HG03159 (cell line): ENCODE data around the gene LIMK1.
"Not testable (repeated sequence)": the region's sequence is repeated elsewhere in the genome, so short reads cannot be mapped to it uniquely, and the experiment has no call there.

ENCODE experiments used
- ATAC-seq: cut with Tn5 transposase; IDR thresholded peaks from one replicate; pipeline ENCODE4 v1.9.1; 2021; ENCODE audit warnings: mild to moderate bottlenecking, moderate library complexity; ENCODE audit not compliant: unreplicated experiment

Gene LIMK1

DNA sequence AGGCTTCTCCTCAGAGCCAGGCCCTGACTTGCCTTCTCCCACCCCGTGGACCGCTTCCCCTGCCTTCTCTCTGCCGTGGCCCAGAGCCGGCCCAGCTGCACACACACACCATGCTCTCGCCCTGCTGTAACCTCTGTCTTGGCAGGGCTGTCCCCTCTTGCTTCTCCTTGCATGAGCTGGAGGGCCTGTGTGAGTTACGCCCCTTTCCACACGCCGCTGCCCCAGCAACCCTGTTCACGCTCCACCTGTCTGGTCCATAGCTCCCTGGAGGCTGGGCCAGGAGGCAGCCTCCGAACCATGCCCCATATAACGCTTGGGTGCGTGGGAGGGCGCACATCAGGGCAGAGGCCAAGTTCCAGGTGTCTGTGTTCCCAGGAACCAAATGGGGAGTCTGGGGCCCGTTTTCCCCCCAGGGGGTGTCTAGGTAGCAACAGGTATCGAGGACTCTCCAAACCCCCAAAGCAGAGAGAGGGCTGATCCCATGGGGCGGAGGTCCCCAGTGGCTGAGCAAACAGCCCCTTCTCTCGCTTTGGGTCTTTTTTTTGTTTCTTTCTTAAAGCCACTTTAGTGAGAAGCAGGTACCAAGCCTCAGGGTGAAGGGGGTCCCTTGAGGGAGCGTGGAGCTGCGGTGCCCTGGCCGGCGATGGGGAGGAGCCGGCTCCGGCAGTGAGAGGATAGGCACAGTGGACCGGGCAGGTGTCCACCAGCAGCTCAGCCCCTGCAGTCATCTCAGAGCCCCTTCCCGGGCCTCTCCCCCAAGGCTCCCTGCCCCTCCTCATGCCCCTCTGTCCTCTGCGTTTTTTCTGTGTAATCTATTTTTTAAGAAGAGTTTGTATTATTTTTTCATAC is 38.0 kb downstream of the LIMK1 start:
- no peak for ATAC-seq

- not testable (repeated sequence) for ATAC-seq
Observed at GRCh38 chr7:74123892-74124291, 40.3 kb downstream of the LIMK1 start.

GRCh38 chr7:74126220-74126880 is 42.7 kb downstream of the LIMK1 start:
- no peak for ATAC-seq

GRCh38 chr7:74129887-74130286 is 46.3 kb downstream of the LIMK1 start:
- no peak for ATAC-seq

DNA sequence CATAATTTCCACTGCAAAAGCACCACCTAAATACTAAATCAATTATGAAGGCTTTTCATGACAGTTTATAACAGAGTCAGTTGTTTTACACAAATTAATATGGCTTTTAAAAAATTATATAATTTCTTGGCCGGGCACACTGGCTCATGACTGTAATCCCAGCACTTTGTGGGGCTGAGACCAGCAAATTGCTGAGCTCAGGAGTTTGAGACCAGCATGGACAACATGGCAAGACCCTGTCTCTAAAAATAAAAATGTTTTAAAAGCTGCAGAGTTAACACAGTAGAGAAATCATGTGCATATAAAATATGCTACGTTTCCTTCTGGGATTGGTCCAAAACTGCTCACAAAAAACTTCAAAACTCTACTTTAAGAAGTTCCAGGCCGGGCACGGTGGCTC is 46.9 kb downstream of the LIMK1 start:
- ATAC-seq = no peak

DNA sequence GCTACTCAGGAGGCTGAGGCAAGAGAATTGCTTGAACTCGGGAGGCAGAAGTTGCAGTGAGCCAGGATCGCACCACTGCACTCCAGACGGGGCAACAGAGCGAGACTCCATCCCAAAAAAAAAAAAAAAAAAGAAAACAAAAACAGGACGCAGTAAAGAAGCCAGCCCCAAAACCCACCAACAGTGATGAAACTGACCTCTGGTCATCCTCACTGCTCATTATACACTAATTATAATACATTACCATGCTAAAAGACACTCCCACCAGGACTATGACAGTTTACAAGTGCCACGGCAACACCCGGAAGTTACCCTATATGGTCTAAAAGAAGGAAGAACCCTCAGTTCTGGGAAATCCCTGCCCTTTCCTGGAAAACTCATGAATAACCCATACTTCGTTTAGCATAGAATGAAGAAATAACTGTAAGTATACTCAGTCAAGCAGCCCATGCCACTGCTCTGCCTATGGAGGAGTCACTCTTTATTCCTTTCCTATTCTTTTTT is 50.6 kb downstream of the LIMK1 start:
- ATAC-seq = no peak

DNA sequence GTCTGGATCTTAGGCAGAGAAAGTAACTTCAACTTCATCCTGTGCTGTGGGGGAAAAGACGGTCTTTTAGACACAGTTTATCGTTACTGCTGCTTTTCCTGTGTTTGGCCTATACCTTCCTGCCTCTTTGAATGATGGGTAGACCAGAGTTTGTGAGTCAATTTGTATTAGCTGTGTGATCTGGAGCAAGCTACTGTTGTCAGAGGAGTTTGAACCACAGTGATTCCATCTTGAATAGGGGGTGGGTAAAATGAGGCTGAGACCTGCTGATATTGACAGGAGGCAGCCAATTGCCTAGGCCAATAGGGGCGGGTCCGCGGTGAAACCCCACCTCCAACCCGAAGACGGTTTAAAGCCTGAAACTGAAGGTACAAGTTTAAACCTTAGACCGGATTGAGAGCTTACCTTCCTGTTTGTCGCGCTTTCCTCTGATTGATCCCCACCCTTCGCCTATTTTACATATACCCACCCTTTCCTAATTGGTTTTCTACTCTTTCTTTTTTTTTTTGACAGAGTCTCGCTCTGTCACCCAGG is 54.8 kb downstream of the LIMK1 start:
- ATAC-seq = no peak

DNA sequence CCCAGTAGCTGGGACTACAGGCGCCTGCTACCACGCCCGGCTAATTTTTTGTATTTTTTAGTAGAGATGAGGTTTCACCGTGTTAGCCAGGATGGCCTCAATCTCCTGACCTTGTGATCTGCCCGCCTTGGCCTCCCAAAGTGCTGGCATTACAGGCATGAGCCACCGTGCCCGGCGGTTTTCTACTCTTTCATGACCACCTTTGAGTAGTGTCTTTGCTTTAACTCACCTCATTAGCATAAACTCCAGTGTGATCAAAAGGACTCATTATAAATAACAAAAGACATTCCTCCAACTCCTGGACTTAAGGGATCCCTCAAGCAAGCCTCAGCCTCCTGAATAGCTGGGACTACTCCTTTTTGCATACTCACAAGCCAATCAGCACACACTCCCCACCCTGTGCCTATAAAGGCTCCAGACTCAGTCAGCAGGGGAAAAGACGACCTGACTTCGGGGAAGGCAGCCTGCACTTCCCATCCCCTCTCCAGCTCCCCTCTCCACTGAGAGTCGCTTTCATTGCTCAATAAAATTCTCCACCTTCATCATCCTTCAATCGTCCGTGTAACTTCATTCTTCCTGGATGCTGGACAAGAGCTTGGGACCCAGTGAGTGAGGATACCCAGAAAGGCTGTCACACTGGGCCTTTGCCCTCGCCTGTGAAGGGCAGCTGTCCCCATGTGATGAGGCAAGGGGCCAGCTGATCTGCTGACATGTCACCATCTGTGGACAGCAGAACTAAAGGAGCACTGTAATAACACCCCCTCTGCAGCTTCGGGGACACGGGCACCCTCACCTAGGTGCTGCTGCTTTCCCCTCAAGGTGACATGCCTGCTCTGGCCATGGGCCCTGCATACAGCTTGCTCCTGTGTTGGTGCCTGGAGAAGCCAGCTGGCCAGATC is 55.6 kb downstream of the LIMK1 start:
- no peak for ATAC-seq

DNA sequence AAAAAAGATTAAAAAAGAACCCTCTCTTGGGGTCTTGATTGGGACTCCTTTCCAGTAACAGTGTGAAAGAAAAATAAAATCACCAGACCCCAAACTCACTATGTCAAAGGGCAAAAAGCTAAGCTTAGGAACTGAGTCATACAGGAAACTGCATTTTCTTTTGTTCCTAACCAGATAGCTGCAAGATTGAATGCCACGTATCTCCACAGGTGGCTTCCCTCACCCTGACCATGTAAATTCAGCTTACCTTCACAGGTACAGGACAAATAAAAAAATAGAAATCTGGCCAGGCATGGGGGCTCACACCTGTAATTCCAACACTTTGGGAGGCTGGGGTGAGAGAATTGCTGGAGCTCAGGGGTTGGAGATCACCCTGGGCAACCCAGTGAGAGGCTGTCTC is 58.1 kb downstream of the LIMK1 start:
- ATAC-seq = no peak

- no peak for ATAC-seq
Observed at GRCh38 chr7:74143383-74143782, 59.8 kb downstream of the LIMK1 start.

DNA sequence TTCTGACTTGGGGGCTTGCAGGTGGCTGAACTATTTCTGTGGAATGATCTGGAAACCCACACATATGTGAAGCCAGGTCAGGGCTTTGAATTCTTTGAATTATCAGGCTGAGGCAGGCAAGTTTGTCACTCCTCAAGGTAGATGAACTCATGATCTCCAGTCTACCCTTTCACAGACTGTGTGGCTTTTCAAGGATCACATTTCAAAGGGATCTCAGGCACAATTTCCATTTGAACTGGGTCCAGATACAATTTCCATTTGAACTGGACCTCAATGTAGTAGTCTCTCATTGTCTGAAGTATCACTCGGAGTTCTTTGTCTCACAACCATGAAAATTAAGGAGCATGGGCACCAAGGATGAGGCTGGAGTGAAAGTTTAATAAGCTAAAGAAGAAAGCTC is 64.9 kb downstream of the LIMK1 start:
- no peak for ATAC-seq

DNA sequence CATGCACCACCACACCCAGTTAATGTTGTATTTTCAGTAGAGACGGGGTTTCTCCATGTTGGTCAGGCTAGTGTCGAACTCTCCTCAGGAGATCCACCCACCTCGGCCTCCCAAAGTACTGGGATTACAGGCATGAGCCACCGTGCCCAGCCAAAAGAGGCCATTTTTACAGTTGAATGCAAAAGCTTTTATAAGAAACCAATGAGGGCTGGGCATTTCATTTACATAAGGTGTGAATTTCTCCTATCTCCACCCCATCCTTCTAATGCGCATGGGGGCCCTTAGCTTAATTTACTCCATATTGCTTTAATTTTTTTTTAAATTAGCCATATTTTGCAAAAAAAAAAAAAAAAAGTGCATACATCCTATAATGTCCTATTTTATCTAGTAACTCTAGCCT is 65.5 kb downstream of the LIMK1 start:
- no peak for ATAC-seq

GRCh38 chr7:74149603-74150002 is 66.0 kb downstream of the LIMK1 start:
- ATAC-seq = no peak

GRCh38 chr7:74153736-74154135 is 70.1 kb downstream of the LIMK1 start:
- no peak for ATAC-seq

DNA sequence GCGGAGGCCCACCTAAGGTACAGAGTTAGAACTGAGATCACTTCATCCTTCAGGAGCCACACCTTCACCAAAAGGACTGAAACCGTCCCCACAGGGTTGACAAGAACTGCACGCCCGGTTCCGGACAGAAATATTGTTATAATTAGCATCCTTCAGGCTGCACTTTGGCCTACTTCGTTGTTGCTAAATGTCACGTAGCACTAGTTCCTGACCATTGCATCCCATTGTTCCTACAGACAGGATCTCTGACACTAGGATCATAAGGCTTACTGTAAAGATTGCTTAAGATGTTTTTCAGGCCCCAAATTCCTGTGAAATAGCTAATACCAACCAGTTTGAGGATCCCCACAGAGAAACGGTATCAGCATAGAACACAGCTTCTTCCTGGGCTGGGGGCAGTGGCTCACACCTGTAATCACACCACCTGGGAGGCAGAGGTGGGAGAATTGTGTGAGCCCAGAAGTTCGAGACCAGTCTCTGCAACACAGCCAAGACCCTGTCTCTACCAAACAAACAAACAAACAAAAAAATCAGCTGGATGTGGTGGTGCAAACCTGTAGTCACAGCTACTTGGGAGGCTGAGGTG is 72.3 kb downstream of the LIMK1 start:
- ATAC-seq = no peak

DNA sequence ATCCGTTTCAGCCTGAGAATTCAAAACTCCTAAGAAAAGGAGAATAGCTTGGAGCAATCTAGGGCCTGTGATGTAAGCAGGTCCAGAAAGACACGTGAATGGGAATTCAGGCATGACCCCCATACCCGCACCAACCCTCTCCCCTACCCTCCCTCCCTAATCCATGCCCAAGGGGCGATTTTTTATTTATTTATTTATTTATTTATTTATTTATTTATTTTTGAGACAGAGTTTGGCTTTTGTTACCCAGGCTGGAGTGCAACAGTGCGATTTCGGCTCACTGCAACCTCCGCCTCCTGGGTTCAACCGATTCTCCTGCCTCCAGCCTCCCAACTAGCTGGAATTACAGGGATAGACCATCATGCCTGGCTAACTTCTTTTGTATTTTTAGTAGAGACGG is 74.0 kb downstream of the LIMK1 start:
- no peak for ATAC-seq

DNA sequence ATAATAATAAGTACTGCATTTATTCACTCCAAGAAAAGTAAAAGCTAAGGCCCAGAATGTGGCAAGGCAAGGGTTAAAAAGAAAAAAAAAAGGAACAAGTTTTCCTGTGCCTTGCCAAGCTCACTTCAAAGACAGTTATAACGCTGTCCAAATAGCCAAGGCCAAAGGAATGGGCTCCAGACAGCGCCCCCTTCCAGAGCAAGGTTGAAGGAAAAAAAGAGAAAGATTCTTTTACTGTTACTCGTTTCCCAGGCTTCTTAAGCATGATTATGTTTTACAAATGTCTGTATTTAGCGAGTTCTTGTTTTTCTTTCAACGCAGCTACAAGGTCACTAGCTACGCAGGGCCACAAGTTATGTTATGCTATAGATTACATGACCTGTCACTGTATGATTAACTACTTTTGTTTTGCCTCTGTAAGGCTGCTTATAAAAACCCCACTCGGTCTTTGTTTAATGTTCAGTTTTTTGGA is 81.4 kb downstream of the LIMK1 start:
- no peak for ATAC-seq

GRCh38 chr7:74165867-74166593 is 82.4 kb downstream of the LIMK1 start:
- ATAC-seq = no peak

DNA sequence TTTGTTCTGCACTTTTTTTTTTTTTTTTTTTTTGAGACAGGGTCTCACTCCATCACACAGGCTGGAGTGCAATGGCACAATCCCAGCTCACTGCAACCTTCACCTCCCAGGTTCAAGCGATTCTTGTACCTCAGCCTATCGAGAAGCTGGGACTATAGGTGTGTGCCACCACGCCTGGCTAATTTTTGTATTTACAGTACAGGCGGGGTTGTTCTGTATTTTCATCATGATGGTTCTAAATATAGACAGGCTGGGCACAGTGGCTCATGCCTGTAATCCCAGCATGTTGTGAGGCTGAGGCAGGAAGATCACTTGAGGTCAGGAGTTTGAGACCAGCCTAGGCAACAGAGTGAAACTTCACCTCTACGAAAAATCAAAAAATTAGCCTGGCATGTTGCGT is 83.7 kb downstream of the LIMK1 start:
- not testable (repeated sequence) for ATAC-seq
